HFFc6 (cell line): ENCODE results near the gene USP44. TPM values are rescaled to one million over a fixed set of nuclear protein-coding genes. Genes with fewer than 3 reads are reported as not detected.
A peak's percentile ranks its signal among the peaks of the same experiment; 100 is the strongest.

Source experiments
- DNase-seq: peaks from one replicate; pipeline ENCODE4 v3.0.0-alpha.2; 2018
- H3K27ac Mint-ChIP-seq: 2 replicates; pipeline ENCODE4 v1.8.0; 2020; ENCODE audit warnings: mild to moderate bottlenecking, mixed read lengths
- H3K27me3 Mint-ChIP-seq: 2 replicates; pipeline ENCODE4 v1.8.0; 2021; ENCODE audit warnings: mild to moderate bottlenecking, moderate library complexity, mixed read lengths; ENCODE audit not compliant: insufficient read depth
- H3K36me3 Mint-ChIP-seq: 2 replicates; pipeline ENCODE4 v1.8.0; 2021; ENCODE audit warnings: low read depth, mixed read lengths
- H3K4me1 Mint-ChIP-seq: 2 replicates; pipeline ENCODE4 v1.8.0; 2020; ENCODE audit warnings: low read depth, mixed read lengths
- H3K4me3 Mint-ChIP-seq: 2 replicates; pipeline ENCODE4 v1.8.0; 2020; ENCODE audit warnings: mild to moderate bottlenecking, moderate library complexity, mixed read lengths
- H3K9me3 Mint-ChIP-seq: 2 replicates; pipeline ENCODE4 v1.8.0; 2020; ENCODE audit warnings: mild to moderate bottlenecking, mixed read lengths
- CTCF ChIP-seq: fragments of 200-600 bp; sonication (generic); IDR thresholded peaks from 2 replicates; pipeline ENCODE4 v1.5.0; 2021; ENCODE audit warnings: antibody characterized with exemption, mild to moderate bottlenecking
- total RNA-seq, 6 experiments: library from RNA; stranded (reverse); fragmentation: NEBNext Ultra II Directional; extraction: Animal tissue kit (Norgen Biotek cat#: 25700); gene quantifications; 2 replicates in 1 of 6; 3 replicates in 5 of 6; pipeline ENCODE4 v1.2.3, GENCODE V29; 2021

USP44 gene
- total RNA-seq, 6 experiments from 2014 or later = not detected

GRCh38 chr12:95591731-95592130 is 40.5 kb upstream of the USP44 start:
- Mint-ChIP-seq H3K4me1 (peaks cover 13% of the 10 kb centered on the region), H3K27me3 (no peaks in the 10 kb centered on the region; the same call in 1 of the 2 replicates), H3K9me3 (no peaks in the 10 kb centered on the region), H3K27ac (no peak overlapping the region), H3K36me3 (no peaks in the 10 kb centered on the region), H3K4me3 (no peak overlapping the region)
- DNase-seq = no peak
- TF ChIP-seq CTCF = no peak

GRCh38 chr12:95590775-95591174 is 39.5 kb upstream of the USP44 start:
- Mint-ChIP-seq H3K36me3 (no peaks in the 10 kb centered on the region), H3K27ac (no peak overlapping the region), H3K9me3 (no peaks in the 10 kb centered on the region), H3K27me3 (no peaks in the 10 kb centered on the region; the same call in 1 of the 2 replicates), H3K4me1 (peaks cover 13% of the 10 kb centered on the region), H3K4me3 (no peak overlapping the region)
- TF ChIP-seq CTCF = peak; percentile 27; the same call in 1 of the 2 replicates
- DNase-seq = no peak

DNA sequence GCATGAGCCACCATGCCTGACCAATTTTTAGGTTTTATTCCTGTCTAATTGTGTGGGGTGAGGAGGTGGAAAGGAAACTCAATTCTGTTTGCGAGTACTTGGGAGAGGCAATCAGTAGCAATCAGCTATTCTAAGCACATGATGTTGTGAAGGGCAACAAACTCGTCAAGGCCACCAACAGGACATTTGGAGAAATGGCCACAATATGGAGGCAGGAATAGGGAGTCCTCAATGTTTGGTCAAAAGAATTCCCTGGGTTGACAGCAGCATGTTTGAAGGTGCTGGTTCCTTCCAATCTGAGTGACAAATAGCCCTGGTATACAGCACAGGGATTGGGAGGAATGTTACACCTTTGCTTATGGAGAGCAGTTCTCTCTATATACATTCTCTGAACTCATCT is 32.7 kb upstream of the USP44 start:
- DNase-seq = no peak
- no peaks in the 10 kb centered on the region; the same call in 1 of the 2 replicates for H3K27me3 Mint-ChIP-seq
- peaks cover 9% of the 10 kb centered on the region for H3K4me1 Mint-ChIP-seq
- no peak; the same call in 1 of the 2 replicates for TF ChIP-seq CTCF
- no peak overlapping the region for H3K4me3 Mint-ChIP-seq
- no peaks in the 10 kb centered on the region for H3K9me3 Mint-ChIP-seq
- no peaks in the 10 kb centered on the region for H3K36me3 Mint-ChIP-seq
- H3K27ac Mint-ChIP-seq = no peak overlapping the region

- DNase-seq = peak; percentile 47
These were observed 31.2 kb upstream of the USP44 start for GRCh38 chr12:95582230-95583058.

GRCh38 chr12:95577820-95578219 is 26.5 kb upstream of the USP44 start:
- TF ChIP-seq CTCF = no peak
- Mint-ChIP-seq H3K4me3 (no peak overlapping the region), H3K4me1 (peaks cover 12% of the 10 kb centered on the region; the same call in 1 of the 2 replicates)

More at GRCh38 chr12:95582230-95583058, 31.2 kb upstream of the USP44 start:
- H3K4me3 Mint-ChIP-seq = no peak overlapping the region
- H3K27me3 Mint-ChIP-seq = peaks cover 5% of the 10 kb centered on the region; the same call in 1 of the 2 replicates
- H3K36me3 Mint-ChIP-seq = no peaks in the 10 kb centered on the region
- peaks cover 10% of the 10 kb centered on the region for H3K4me1 Mint-ChIP-seq
- no peak overlapping the region for H3K27ac Mint-ChIP-seq
- H3K9me3 Mint-ChIP-seq = no peaks in the 10 kb centered on the region
- TF ChIP-seq CTCF = peak; percentile 78

More at GRCh38 chr12:95577820-95578219, 26.5 kb upstream of the USP44 start:
- Mint-ChIP-seq H3K27ac (no peak overlapping the region), H3K27me3 (peaks cover 11% of the 10 kb centered on the region), H3K36me3 (no peaks in the 10 kb centered on the region), H3K9me3 (no peaks in the 10 kb centered on the region)
- DNase-seq = no peak
